Measurements from ENCODE around the gene SLIT3.
A peak's percentile ranks its signal among the peaks of the same experiment; 100 is the strongest.

SLIT3 gene

DNA sequence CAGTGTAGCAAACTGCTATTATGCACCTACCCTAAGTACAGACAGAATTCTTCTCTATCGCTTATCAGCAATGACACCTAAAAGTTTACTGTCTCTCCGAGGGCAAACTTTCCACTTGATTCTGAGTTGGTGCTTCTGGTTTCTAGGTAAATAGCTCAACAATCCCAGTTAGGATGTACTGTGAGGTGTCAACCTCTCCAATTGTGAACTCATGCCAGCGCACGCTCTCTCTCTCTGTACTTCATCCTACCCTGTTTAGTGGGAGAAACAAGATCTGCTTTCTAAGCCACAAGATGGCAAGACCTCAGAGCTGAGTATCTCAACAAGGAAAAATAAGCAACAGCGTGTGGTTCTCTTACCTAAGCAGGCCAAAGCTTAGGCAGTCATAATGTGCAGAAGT is 335.3 kb downstream of the SLIT3 start:
- DNase-seq (ENCODE audit: low read depth, low spot score): no peak

DNA sequence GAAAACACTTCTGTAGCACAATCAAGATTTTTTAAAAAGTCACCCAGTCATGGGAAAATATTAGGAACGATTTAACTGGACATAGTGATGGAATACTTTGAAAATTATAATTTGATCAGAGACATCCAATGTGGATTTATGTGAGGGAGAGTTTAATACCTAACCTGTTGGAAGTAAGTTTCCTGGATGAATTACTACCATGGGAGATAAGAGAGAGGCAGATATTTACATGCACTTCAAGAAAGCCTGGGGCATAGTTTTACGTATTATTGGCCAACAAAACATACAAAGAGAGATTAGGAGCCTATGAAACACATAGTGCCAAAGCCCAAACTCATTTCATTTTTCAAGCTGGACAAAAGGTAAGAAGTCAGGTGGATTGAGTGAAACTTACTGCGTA is 336.8 kb downstream of the SLIT3 start:
- no peak for DNase-seq (ENCODE audit: low read depth, low spot score)

DNA sequence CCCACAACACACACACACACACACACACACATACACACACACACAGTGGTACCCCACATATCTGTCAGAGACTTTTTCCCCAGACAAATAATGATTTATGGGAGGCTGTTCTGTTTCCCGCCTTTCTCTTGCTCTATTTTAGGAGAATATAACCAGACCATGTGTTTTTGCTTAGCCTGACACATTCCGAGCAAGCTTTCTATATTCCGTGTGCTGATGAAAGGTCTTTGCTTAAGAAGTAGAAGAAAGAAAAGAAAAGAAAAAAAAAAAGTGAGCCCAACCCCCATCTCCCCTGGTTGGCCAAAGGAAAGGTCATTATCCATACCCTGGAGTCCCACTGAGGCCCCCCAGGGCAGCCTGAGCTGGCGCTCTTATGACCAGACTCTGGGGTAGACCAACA is 338.6 kb downstream of the SLIT3 start:
- DNase-seq (ENCODE audit: low read depth, low spot score): no peak

DNA sequence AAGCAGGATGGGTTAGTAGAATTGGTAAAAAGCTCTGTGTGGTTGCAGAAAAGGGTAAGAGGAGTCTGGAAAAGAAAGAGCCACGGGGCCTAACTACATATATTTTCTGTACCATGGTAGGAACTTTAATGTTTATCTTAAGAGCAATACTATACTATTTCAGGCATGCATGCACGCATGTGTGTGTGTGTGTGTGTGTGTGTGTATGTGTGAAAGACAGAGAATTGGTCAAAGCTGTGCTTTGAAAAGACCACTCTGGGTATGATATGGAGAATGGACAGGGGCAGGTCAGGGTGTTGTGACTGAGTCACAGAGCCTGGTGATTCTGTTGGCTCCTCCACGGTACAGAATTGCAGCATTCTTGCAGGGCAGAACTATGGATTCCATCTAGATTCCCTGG is 339.3 kb downstream of the SLIT3 start:
- DNase-seq (ENCODE audit: low read depth, low spot score): no peak

DNA sequence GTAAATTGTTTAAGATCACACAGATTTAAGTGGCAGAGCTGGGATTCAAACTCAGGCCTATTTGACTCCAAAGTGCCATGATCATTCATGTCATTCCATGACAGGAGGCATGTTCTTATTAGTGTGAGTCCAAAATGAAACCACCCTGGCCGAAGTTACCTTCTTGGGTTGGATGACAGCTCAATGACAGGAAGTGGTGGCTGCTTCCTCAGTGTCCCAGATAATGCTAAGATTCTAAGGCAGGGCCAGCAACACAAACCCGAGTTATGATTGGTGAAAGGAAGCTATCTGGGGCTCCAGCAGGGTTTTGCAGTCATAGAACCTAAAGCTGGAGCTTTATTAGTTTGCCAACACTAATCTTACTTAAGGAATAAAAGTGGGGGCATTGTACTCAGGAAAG is 340.4 kb downstream of the SLIT3 start:
- no peak for DNase-seq (ENCODE audit: low read depth, low spot score)

DNA sequence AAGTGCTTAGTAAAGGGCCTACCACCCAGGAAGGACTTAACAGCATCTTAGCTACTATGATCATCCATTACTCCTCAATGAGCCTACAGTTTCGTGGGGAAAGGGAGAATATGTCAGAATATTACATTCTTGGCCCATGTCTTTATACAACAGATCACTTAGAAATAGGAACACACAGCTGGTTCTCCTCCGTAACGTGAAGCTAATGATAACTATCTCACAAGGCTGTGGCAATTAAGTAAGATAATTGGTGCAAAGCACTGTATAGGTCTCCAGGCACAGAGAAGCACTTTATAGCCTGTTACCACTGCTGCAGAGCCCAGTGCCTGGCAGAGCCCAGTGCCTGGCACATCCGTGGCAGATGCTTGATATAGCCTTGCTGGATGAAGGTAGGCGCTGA is 347.6 kb downstream of the SLIT3 start:
- no peak for DNase-seq (ENCODE audit: low read depth, low spot score)

DNA sequence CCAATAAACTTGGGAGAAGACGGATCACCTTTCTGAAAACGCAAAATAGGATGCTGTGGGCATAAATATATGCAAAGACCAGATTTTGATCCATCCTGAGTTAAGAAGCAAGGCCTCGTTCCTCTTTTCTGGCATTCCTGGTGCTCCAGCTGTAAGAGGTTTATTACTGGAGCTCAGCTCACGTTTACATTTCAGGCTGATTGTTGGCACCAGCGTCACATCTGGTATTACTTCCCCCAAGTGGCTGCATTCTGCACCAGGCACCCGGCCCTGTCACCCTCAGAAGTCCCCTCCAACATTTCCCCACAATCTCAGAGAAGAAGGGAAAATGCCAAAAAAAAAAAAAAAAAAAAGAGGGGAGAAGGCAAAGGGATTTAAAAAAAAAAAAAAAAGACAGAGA is 348.7 kb downstream of the SLIT3 start:
- no peak for DNase-seq (ENCODE audit: low read depth, low spot score)

DNA sequence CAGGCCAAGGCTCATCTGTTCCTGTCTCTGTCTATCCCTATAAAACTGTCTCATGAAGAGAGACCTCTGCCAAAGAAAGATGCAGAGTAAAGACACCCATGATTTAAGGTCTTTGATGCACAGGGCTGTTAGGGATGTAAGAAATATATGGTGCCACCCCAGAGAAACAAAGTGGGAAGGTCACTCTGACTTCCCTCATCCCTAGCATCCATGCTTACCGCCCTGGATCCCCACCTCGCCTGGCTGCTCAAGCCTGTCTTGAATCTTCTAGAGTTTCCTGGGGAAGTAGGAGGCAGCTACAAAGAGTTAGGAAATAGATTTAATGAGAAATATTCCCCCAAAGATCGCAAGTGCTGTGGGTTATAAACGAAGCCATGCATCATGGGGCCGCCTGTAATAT is 349.2 kb downstream of the SLIT3 start:
- DNase-seq (ENCODE audit: low read depth, low spot score): no peak

DNA sequence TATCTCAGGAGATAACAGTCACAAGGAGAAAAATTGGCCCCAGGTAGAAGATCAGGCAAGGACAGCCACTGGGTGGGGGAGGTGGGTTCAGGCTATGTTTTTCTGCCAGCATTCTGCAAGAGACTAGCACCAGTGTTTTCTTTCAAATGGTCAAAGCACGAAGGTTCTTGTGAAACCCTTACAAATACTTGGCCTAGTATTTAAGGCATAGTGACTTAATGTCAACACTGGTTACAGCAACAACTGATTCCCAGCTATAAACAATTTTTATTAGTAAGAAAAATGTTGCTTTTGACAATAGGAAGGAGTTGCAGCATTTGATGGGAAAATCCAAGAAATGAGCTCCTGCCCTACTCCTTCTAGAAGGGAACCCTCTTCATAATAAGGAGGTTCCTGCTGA is 349.6 kb downstream of the SLIT3 start:
- no peak for DNase-seq (ENCODE audit: low read depth, low spot score)

DNA sequence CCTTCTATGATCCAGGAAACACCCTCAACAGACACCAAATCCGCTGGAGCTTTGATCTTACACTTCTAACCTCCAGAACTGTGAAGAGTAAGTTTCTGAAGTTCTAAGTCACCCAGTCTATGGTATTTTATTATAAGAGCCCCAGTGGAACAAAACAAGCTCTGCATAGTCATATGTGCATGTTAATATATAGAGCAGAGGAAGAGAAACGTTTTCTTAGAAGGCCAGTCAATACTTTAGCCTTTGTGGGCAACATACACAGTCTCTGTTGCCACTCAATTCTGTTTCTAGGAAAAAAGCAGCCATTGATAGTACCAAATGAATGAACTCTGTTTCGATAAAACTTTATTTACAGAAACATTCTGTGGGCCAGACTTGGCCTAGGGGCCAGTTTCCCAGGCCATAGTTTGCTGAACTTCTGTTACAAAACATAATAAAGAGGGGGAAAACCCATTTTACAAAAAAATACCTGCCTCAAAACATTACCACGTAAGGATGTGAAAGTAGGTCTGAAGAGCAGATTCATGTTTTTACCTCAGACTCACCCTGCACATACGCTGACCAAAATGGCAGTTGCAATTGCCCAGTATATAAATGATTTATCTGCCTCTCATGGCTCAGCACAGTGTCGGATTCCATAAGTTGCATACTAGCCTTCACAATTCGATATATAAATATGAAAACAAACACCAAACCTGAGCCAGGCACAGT is 350.5 kb downstream of the SLIT3 start:
- DNase-seq (ENCODE audit: low read depth, low spot score): no peak

DNA sequence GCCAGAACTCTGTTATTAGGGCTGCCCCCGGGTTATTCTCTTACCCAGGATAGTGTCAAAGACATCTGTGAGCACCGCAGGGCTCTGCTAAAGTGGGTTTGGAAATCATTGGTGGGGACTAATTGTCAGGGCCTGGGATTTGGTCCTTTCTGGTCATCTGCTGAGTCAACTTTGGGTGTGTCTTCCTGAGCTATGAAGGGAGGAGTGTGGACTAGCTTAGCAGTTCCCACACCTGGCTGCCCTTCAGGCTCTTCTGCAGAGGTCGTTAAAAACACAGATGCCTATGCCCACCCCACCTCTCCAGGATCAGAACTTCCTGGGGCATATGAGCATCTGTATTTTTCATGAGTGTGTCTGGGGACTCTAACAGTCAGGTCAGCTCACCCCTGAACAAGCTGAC is 352.2 kb downstream of the SLIT3 start:
- DNase-seq (ENCODE audit: low read depth, low spot score): no peak

DNA sequence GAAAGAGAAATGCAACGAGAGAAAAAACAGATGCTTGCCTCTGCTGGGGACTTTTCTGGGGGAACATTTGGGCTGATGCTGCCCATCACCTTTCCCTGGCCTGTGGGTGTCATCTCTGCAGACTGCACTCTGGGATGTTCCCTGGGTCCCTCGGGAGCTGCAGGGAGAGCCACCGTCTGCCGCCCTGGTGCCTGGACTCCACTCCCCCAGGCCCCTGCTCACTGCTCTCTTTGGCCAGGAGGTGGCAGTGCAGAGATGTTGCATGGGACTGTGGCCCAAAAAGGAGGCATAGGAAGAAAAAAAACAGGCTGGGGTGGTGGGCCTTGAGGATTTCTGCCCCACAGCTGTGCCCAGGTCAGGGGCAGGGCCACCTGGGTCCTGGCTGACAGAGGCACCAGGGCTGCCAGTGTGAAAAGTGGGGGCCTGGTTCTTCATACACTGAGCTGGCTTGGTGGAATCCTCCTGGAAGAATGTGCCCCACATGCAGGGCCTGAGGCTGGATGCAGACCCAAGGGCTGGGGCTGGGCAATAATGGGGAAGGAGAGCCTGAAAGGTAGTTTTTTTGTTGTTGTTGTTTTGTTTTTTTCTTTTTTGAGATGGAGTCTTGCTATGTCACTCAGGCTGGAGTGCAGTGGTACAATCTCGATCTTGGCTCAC is 353.6 kb downstream of the SLIT3 start:
- DNase-seq (ENCODE audit: low read depth, low spot score): peak; percentile 71

DNA sequence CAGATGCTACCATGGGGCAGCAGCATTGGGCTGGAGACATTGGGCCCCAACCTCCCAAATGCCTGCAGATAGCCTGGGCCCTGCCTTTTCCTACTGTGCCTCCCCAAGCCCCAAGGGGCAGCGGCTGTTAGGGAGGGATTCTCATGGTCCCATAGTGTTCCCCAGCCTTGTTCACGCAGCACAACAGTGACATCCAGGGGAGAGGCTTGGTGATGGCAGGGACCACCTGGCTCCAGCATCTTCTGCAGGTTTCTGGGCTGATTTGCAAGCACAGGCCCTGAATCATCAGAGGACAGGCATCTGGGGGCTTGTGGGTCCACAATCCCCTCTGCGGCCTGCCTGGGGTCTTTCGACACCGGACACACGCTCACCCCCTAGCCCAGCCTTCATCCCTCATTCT is 354.6 kb downstream of the SLIT3 start:
- DNase-seq (ENCODE audit: low read depth, low spot score): peak; percentile 24

DNA sequence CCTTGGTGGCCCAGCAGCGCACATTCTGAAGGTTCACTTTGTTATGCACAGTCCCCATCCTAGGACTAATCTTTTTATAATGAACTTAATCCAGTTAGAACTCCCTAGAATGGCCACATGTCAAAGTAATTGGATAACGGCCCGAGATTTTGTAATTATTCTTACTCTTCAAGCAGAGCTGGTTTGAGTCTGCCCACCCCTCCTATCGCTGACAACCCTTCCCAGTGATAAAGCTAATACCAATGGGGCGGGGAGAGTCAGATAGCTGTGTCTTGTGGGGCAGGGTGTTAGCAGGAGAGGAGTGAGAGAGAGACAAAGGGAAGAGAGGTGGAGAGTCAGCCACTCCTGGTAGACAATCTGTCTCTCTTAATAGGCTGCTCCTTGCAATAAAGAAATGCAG is 356.9 kb downstream of the SLIT3 start:
- DNase-seq (ENCODE audit: low read depth, low spot score): no peak

DNA sequence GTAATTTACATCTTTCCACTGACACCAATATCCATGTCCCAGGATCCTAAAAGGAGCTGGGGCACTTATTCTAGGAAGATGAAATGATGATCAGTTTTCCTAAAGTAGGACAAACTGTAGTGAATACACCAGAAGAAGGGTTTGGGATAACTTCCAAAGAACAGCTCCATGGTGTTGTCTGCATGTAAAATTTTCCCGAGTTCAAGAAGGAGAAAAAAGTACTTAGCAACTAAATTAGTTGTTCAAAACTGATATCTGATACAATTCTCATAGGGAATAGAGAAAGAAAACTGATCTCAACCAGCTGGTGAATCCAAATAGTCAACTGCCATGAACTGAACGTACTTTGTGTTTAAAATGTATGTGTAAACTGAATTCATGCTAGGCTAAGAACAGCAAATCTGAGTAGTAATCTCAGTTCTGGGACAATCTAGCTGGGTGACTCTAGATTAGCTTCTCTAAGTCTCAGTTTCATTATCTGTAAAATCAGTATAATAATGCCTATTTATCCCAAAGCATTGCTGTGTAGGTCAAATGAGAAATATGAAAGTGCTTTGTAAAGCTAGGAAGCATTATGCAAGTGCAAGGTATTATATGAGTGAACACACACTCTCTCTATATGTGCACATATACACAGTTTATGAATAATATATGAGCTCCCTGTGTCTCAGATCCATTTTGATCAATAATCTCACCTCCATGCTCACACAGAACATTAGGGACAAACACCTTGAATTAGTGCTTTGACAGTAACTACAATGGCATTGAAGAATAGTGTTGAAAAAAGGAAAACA is 357.7 kb downstream of the SLIT3 start:
- no peak for DNase-seq (ENCODE audit: low read depth, low spot score)

DNA sequence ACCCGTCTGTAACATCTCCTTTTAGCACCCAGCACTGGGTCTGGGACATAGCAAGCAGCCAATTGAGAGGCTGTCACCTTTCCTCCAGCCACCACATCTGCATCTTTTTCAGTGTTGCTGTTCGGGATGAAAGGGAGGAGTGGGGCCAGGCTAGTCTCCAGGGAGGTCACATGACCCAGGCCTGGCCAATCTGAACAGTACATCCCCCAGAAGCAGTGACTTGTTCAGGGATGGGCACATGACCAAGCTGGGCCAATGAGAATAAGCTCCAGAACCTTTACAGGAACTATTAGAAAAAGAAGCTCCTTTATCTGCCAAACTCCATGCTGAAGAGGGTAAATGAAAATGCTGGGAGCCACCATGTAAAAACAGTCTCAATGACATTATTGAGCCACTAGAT is 359.0 kb downstream of the SLIT3 start:
- DNase-seq (ENCODE audit: low read depth, low spot score): no peak

DNA sequence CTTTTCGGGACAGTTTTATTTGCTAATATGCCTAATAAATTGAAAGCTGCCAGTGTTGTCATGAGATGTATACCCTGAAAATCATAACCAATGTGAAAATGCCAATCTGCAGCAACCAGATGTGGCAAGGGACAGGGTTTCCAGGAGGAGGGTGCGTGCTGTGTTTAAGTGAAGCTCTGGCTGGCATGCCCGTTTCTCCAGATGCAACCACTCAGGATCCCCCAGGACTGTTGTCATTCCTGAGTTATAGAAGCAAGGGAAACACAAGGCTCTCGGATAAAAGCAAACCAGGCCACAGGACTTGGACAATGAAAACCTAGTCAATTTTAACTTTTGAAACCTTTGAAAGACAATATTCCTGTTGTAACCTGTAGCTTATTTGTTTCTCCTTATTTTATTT is 360.2 kb downstream of the SLIT3 start:
- DNase-seq (ENCODE audit: low read depth, low spot score): no peak

DNA sequence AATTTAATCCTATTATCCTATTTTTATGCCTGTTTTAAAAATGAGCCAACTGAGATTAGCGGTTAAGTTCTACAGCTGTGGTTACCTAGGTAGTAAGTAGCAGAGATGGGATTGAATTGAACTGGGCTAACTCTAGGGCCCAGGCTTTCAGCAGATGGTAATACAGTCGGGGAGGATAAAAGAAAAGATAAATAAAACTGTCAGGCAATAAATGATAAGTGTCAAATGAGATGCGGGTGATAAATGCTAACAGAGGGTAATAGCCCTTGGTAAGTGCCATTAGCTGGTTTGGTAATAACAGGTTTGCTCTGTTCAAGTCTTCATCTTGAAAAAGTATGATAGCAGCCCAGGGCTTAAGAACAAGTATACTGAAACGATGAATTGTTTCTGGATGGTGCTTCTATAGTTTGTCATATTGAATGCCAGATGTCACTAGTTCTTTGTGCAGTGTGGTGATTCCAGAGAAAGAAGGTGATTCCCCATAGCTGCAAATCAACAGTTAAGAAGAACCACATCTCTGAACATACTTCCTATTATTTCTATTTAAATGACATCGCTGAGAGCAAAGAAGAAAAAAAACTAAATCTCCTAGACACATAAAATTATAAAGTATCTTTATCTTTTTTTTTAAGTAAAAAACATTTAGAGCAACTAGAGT is 360.9 kb downstream of the SLIT3 start:
- no peak for DNase-seq (ENCODE audit: low read depth, low spot score)

DNA sequence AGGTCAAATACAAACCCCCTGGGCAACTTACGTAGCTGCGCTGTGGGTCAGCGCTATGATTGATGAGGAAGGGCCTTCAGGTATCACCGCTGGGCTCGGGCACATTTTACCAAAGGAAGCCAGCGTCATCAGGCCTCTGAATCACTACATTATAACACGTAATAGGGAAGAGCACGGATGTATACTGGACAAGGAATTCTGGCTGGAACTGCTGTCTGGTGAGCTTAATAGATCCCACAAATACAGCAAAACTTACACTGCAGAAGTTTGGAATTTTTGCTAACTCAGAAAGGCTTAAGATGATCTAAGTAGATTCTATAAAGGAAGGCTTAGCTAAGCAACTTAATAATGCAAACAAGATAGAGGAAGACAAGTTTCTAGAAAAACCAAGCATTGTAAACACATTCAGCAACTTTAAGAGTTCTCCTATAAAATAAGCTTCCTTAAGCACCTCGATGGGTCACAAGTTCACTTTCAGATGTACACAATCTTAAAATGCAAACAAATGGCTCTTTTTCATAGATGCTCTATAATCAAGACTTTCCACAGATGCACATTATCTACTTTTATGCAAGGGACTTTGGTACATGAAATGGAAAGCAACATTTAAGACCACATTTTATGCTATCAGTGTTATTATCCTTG is 361.7 kb downstream of the SLIT3 start:
- no peak for DNase-seq (ENCODE audit: low read depth, low spot score)

DNA sequence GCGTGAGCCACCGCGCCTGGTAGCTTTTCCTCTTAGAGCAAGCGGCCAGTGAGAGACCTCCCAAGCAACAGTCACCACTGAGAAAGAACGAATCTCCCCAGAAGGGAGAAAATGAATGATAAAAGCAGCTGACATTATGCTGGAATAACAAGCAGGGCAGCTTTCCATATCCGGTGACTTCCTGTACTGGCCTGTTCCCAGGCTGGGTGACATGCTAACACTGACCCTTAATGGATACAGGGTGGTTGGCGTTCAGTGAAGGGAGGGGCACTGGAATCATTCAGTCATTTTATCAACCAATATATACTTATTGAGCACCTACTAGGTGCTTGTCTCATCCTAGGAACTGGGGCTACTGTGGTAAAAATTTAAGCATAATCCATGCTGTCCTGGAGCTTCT is 364.4 kb downstream of the SLIT3 start:
- no peak for DNase-seq (ENCODE audit: low read depth, low spot score)

DNA sequence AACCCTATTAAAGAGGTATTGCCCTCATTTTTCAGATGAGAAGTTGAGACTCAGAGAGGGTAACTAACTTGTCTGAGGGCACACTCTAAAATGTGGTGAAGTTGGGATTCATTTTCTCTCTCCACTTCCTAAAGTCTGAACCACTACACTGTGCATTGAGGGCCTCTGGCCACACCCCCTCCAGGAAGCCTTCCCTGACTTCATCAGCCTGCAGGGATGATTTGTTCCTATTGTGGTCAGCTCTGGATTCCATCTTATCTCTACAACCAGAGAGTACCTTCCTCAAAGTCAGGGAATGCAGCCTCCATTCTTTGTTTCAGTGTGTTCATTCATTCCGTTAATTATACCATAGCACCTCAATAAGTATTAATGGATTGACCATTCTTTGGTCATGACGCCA is 365.8 kb downstream of the SLIT3 start:
- no peak for DNase-seq (ENCODE audit: low read depth, low spot score)

DNA sequence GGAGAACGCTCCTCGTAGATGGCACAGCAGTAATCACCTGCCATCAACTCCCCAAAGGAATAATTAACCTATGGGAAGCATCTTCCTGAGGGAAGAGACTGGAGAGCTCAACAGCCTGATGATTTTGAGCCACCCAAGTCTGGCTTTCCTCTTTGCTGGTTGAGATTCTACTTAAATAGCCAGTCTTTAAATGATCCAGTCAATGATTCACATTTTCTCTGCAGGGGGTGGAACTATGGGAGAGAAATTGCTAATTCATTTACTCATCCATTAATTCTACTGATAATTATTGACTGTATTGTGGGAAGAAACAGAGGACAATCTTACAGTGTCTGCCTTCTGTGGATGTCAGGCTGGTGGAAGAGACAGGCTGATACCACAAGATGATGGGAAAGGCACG is 366.8 kb downstream of the SLIT3 start:
- DNase-seq (ENCODE audit: low read depth, low spot score): no peak
